Mesendoderm (in vitro differentiated cells): ENCODE results near the gene ZNHIT1.

Source experiments
- DNase-seq: peaks from one replicate; pipeline ENCODE4 v3.0.0; 2013
- H2AK5ac ChIP-seq: 2 replicates; pipeline ENCODE4 v1.6.1; 2013; ENCODE audit warnings: low read length, inconsistent platforms
- H2BK120ac ChIP-seq: 2 replicates; pipeline ENCODE4 v1.6.1; 2013; ENCODE audit warnings: low read depth, mild to moderate bottlenecking, low read length, moderate library complexity, mixed read lengths
- H2BK15ac ChIP-seq: replicated peaks from 2 replicates; pipeline ENCODE4 v1.6.1; 2013; ENCODE audit warnings: low read depth, mild to moderate bottlenecking, moderate library complexity
- H2BK5ac ChIP-seq: 2 replicates; pipeline ENCODE4 v1.6.1; 2013; ENCODE audit warnings: low read length, inconsistent platforms
- H3K18ac ChIP-seq: 2 replicates; pipeline ENCODE4 v1.6.1; 2013; ENCODE audit warnings: mild to moderate bottlenecking, low read length, mixed read lengths
- H3K23ac ChIP-seq: one replicate; pipeline ENCODE4 v1.6.1; 2013; ENCODE audit warnings: low read length
- H3K27ac ChIP-seq: 2 replicates; pipeline ENCODE4 v1.5.1; 2013; ENCODE audit warnings: low read depth, mild to moderate bottlenecking, inconsistent platforms, low read length, moderate library complexity
- H3K27me3 ChIP-seq: 2 replicates; pipeline ENCODE4 v1.6.1; 2013; ENCODE audit warnings: low read length, control low read depth, mild to moderate bottlenecking, inconsistent platforms; ENCODE audit not compliant: insufficient read depth, poor library complexity
- H3K36me3 ChIP-seq: 2 replicates; pipeline ENCODE4 v1.6.1; 2013; ENCODE audit warnings: low read length, inconsistent platforms; ENCODE audit not compliant: control insufficient read depth, insufficient read depth
- H3K4ac ChIP-seq: one replicate; pipeline ENCODE4 v1.6.1; 2013; ENCODE audit warnings: low read depth, mild to moderate bottlenecking, low read length, moderate library complexity
- H3K4me1 ChIP-seq: 2 replicates; pipeline ENCODE4 v1.6.1; 2013; ENCODE audit warnings: low read depth, low read length, inconsistent platforms; ENCODE audit not compliant: control insufficient read depth
- H3K4me2 ChIP-seq: 2 replicates; pipeline ENCODE4 v1.6.1; 2013; ENCODE audit warnings: low read length
- H3K4me3 ChIP-seq: 2 replicates; pipeline ENCODE4 v1.5.1; 2013; ENCODE audit warnings: mild to moderate bottlenecking, low read length
- H3K56ac ChIP-seq: one replicate; pipeline ENCODE4 v1.6.1; 2013; ENCODE audit warnings: low read length
- H3K79me1 ChIP-seq: 2 replicates; pipeline ENCODE4 v1.6.1; 2013; ENCODE audit warnings: low read length, inconsistent platforms
- H3K79me2 ChIP-seq: 2 replicates; pipeline ENCODE4 v1.6.1; 2013; ENCODE audit warnings: mild to moderate bottlenecking, low read length; ENCODE audit not compliant: control insufficient read depth, insufficient read depth
- H3K9ac ChIP-seq: 2 replicates; pipeline ENCODE4 v1.6.1; 2013; ENCODE audit warnings: low read length, inconsistent platforms
- H4K5ac ChIP-seq: one replicate; pipeline ENCODE4 v1.6.1; 2013; ENCODE audit warnings: low read length
- H4K8ac ChIP-seq: one replicate; pipeline ENCODE4 v1.6.1; 2013; ENCODE audit warnings: low read depth, mild to moderate bottlenecking, control low read depth, low read length, moderate library complexity
- WGBS: extraction: QIAGEN DNeasy Blood & Tissue Kit; methylation state at CpG from one replicate; pipeline ENCODE4 v1.1.7; 2013; ENCODE audit warnings: low lambda C conversion rate, missing lambda C conversion rate; ENCODE audit not compliant: insufficient coverage; ENCODE audit errors: extremely low coverage; 5-methylcytosine and 5-hydroxymethylcytosine counted together

Gene ZNHIT1

GRCh38 chr7:101185258-101185839, 32.6 kb upstream of the ZNHIT1 start:
- H3K18ac ChIP-seq = no peak overlapping the region
- H3K23ac ChIP-seq = no peak overlapping the region
- H3K9ac ChIP-seq = no peak overlapping the region
- H3K79me1 ChIP-seq = no peaks in the 10 kb centered on the region
- H3K4me2 ChIP-seq = no peak overlapping the region
- H2AK5ac ChIP-seq = no peak overlapping the region
- no peak overlapping the region for H3K4me3 ChIP-seq
- no peak overlapping the region for H2BK15ac ChIP-seq
- H3K36me3 ChIP-seq = no peaks in the 10 kb centered on the region
- H4K8ac ChIP-seq = no peak overlapping the region
- H3K79me2 ChIP-seq = no peaks in the 10 kb centered on the region
- peaks cover 5% of the 10 kb centered on the region for H3K27me3 ChIP-seq
- H4K5ac ChIP-seq = no peak overlapping the region
- DNase-seq = no peak
- H2BK120ac ChIP-seq = no peak overlapping the region
- H2BK5ac ChIP-seq = no peak overlapping the region
- no peak overlapping the region for H3K56ac ChIP-seq
- WGBS = no CpG with 5 or more reads among the region's 5 CpGs
- H3K27ac ChIP-seq = no peak overlapping the region
- H3K4ac ChIP-seq = no peak overlapping the region
- peaks cover 2% of the 10 kb centered on the region for H3K4me1 ChIP-seq

- H2BK15ac ChIP-seq = no peak overlapping the region
- no peak overlapping the region for H4K5ac ChIP-seq
- WGBS = no CpG with 5 or more reads among the region's 6 CpGs
- no peaks in the 10 kb centered on the region for H3K79me1 ChIP-seq
- no peaks in the 10 kb centered on the region for H3K27me3 ChIP-seq
- H3K9ac ChIP-seq = no peak overlapping the region
- H3K36me3 ChIP-seq = no peaks in the 10 kb centered on the region
- H3K23ac ChIP-seq = no peak overlapping the region
- H4K8ac ChIP-seq = no peak overlapping the region
- no peak overlapping the region for H2AK5ac ChIP-seq
- no peak overlapping the region for H3K4me2 ChIP-seq
- H3K56ac ChIP-seq = no peak overlapping the region
- no peak overlapping the region for H3K27ac ChIP-seq
- H2BK120ac ChIP-seq = no peak overlapping the region
- no peak for DNase-seq
- peaks cover 2% of the 10 kb centered on the region for H3K4me1 ChIP-seq
- H3K18ac ChIP-seq = no peak overlapping the region
- H3K4ac ChIP-seq = no peak overlapping the region
- H2BK5ac ChIP-seq = no peak overlapping the region
- H3K79me2 ChIP-seq = no peaks in the 10 kb centered on the region
- H3K4me3 ChIP-seq = no peak overlapping the region
Measured at GRCh38 chr7:101186194-101186593, 31.8 kb upstream of the ZNHIT1 start.

- H3K27me3 ChIP-seq = no peaks in the 10 kb centered on the region
- H3K23ac ChIP-seq = no peak overlapping the region
- DNase-seq = no peak
- H2BK15ac ChIP-seq = no peak overlapping the region
- no peak overlapping the region for H2AK5ac ChIP-seq
- no peak overlapping the region for H4K5ac ChIP-seq
- WGBS = no CpG with 5 or more reads among the region's 4 CpGs
- H3K79me1 ChIP-seq = no peaks in the 10 kb centered on the region
- no peaks in the 10 kb centered on the region for H3K36me3 ChIP-seq
- no peak overlapping the region for H3K27ac ChIP-seq
- H3K18ac ChIP-seq = no peak overlapping the region
- H3K4ac ChIP-seq = no peak overlapping the region
- H3K9ac ChIP-seq = no peak overlapping the region
- no peaks in the 10 kb centered on the region for H3K79me2 ChIP-seq
- peaks cover 2% of the 10 kb centered on the region for H3K4me1 ChIP-seq
- no peak overlapping the region for H2BK120ac ChIP-seq
- H4K8ac ChIP-seq = no peak overlapping the region
- H3K56ac ChIP-seq = no peak overlapping the region
- no peak overlapping the region for H2BK5ac ChIP-seq
- no peak overlapping the region for H3K4me2 ChIP-seq
- no peak overlapping the region for H3K4me3 ChIP-seq
Measured at GRCh38 chr7:101186844-101187428, 31.0 kb upstream of the ZNHIT1 start.

GRCh38 chr7:101189109-101189508, 28.9 kb upstream of the ZNHIT1 start:
- WGBS = no CpG with 5 or more reads among the region's 8 CpGs
- H3K23ac ChIP-seq = no peak overlapping the region
- no peak for DNase-seq

GRCh38 chr7:101195884-101196283, 22.1 kb upstream of the ZNHIT1 start:
- no peak for DNase-seq

More at GRCh38 chr7:101189109-101189508, 28.9 kb upstream of the ZNHIT1 start:
- no peaks in the 10 kb centered on the region for H3K36me3 ChIP-seq
- no peak overlapping the region for H4K8ac ChIP-seq
- H3K27me3 ChIP-seq = no peaks in the 10 kb centered on the region
- no peak overlapping the region for H2BK5ac ChIP-seq
- no peaks in the 10 kb centered on the region for H3K79me2 ChIP-seq
- no peaks in the 10 kb centered on the region for H3K79me1 ChIP-seq
- H3K27ac ChIP-seq = no peak overlapping the region
- no peaks in the 10 kb centered on the region for H3K4me1 ChIP-seq
- no peak overlapping the region for H2BK15ac ChIP-seq
- H3K4me3 ChIP-seq = no peak overlapping the region
- no peak overlapping the region for H3K9ac ChIP-seq
- H3K18ac ChIP-seq = no peak overlapping the region
- no peak overlapping the region for H2BK120ac ChIP-seq
- no peak overlapping the region for H2AK5ac ChIP-seq
- no peak overlapping the region for H3K56ac ChIP-seq
- H4K5ac ChIP-seq = no peak overlapping the region
- no peak overlapping the region for H3K4ac ChIP-seq
- H3K4me2 ChIP-seq = no peak overlapping the region

GRCh38 chr7:101197991-101198390, 20.0 kb upstream of the ZNHIT1 start:
- no CpG with 5 or more reads among the region's 21 CpGs for WGBS
- DNase-seq = no peak
- H3K56ac ChIP-seq = no peak overlapping the region
- H3K18ac ChIP-seq = no peak overlapping the region
- H3K27me3 ChIP-seq = no peaks in the 10 kb centered on the region
- no peak overlapping the region for H3K4ac ChIP-seq
- H3K79me2 ChIP-seq = no peaks in the 10 kb centered on the region
- H3K4me2 ChIP-seq = no peak overlapping the region
- no peak overlapping the region for H2BK15ac ChIP-seq
- H3K79me1 ChIP-seq = no peaks in the 10 kb centered on the region
- no peak overlapping the region for H3K9ac ChIP-seq
- H3K4me3 ChIP-seq = no peak overlapping the region
- no peak overlapping the region for H2BK120ac ChIP-seq
- no peak overlapping the region for H4K5ac ChIP-seq
- no peak overlapping the region for H3K27ac ChIP-seq
- no peaks in the 10 kb centered on the region for H3K4me1 ChIP-seq
- no peak overlapping the region for H2AK5ac ChIP-seq
- no peak overlapping the region for H4K8ac ChIP-seq
- H3K36me3 ChIP-seq = no peaks in the 10 kb centered on the region
- H3K23ac ChIP-seq = no peak overlapping the region
- no peak overlapping the region for H2BK5ac ChIP-seq

More at GRCh38 chr7:101195884-101196283, 22.1 kb upstream of the ZNHIT1 start:
- Histone ChIP-seq H3K4me3 (no peak overlapping the region), H3K79me1 (no peaks in the 10 kb centered on the region), H2BK120ac (no peak overlapping the region), H4K5ac (no peak overlapping the region), H3K79me2 (no peaks in the 10 kb centered on the region), H3K23ac (no peak overlapping the region), H3K4me1 (no peaks in the 10 kb centered on the region), H3K27ac (no peak overlapping the region), H3K4ac (no peak overlapping the region), H3K56ac (no peak overlapping the region), H3K9ac (no peak overlapping the region), H3K36me3 (no peaks in the 10 kb centered on the region), H4K8ac (no peak overlapping the region), H3K27me3 (no peaks in the 10 kb centered on the region), H3K4me2 (no peak overlapping the region), H3K18ac (no peak overlapping the region), H2AK5ac (no peak overlapping the region), H2BK15ac (no peak overlapping the region), H2BK5ac (no peak overlapping the region)
- no CpG with 5 or more reads among the region's 17 CpGs for WGBS
